ENCODE measurements around the gene MACF1. TPM values are rescaled to one million over a fixed set of nuclear protein-coding genes. Genes with fewer than 3 reads are reported as not detected.
"Not testable (repeated sequence)": the region's sequence is repeated elsewhere in the genome, so short reads cannot be mapped to it uniquely, and the experiment has no call there.

Gene MACF1
- total and polyA plus RNA-seq, 4 donors = 69.1 to 966 (median 233) TPM

DNA sequence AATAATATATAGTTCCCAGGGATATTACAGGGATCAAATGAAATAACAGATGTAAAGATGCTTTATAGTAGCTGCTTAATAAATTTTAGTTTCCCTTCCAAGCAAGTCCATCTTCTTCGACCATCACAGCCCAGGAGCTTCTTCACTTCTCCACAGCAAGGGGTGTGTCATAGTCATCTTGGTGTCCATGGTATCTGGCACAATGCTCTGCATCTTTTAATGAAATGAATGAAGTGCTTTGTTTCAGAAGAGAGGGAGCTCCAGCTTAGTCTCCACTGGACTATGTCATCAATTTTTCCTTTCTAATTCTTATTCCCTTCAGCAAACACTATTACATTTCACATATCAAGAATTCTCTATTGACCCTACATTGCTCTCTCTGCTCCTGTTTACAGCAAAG lies 4.9 kb upstream of the MACF1 start:
- Histone ChIP-seq H3K27me3 (ENCODE audit: control insufficient read depth in 3 of 3, insufficient read depth in 3 of 3, low read length in 2 of 3) (no peaks in the 10 kb centered on the region), H3K27ac (ENCODE audit: low read depth in 1 of 2, low read length in 1 of 2) (no peak overlapping the region), H3K36me3 (ENCODE audit: control insufficient read depth in 4 of 4, insufficient read depth in 4 of 4, low read length in 4 of 4) (no peaks in the 10 kb centered on the region), H3K4me3 (no peak overlapping the region), H3K9me3 (ENCODE audit: control insufficient read depth in 4 of 4, insufficient read depth in 3 of 4, low read length in 3 of 4) (no peaks in the 10 kb centered on the region), H3K4me1 (ENCODE audit: control insufficient read depth in 5 of 5, insufficient read depth in 5 of 5, low read length in 5 of 5) (peaks cover 4 to 20% (median 13%) of the 10 kb centered on the region in 5 donors), H3K9ac (ENCODE audit: insufficient read depth in 1 of 2, low read length in 2 of 2) (no peak overlapping the region)
- ATAC-seq (ENCODE audit: insufficient read depth, low FRiP score) = no peak
- DNase-seq = no peak
- TF ChIP-seq CTCF (IDR thresholded peaks at IDR 0.05; ENCODE audit: control extremely low read depth, extremely low read depth) = no peak
- WGBS, 2 donors = 75 to 90% methylated on average over 1 of the region's 1 CpG

DNA sequence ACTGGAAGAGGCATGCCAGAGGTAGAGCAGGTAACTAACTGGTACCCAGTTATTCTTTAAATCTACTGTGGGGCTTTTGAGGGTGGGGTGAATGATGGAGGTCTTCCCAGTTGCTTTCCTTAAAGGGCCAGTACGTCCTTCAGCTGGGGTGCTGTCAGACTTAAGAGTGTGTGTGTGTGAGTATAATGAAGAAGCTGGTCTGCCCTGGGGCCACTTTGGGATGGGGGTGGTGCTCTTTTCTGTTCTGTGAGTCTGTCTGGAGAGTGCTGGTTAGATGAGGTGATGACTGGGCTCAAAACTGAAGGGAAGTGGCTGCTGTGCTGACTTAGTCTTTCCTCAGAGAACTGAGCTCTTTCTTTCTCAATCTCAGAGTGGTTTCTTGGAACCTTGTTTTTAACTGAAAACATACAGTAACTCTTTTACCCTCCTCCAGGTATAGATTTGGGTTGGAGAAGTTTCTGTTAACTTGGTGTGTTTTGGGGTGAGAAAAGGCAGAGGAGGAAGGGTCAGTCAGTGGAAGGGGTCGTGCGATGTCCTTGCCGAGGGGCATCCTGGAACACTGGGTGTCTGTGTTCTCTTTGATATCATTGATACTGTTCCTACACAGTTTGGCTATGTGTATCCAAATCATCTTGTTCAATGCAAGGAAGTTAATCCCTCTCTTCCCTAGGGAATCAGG lies 746 bp downstream of the MACF1 start:
- no peak for TF ChIP-seq CTCF (IDR thresholded peaks at IDR 0.05; ENCODE audit: control extremely low read depth, extremely low read depth)

GRCh38 chr1:39205781-39206464 lies 1.4 kb downstream of the MACF1 start:
- Histone ChIP-seq H3K27me3 (ENCODE audit: control insufficient read depth in 3 of 3, insufficient read depth in 3 of 3, low read length in 2 of 3) (no peaks in the 10 kb centered on the region), H3K4me3 (no peak overlapping the region), H3K27ac (ENCODE audit: low read depth in 1 of 2, low read length in 1 of 2) (peak overlapping the region; percentile 91 to 92), H3K4me1 (ENCODE audit: control insufficient read depth in 5 of 5, insufficient read depth in 5 of 5, low read length in 5 of 5) (peaks cover 5 to 36% (median 14%) of the 10 kb centered on the region in 5 donors), H3K9me3 (ENCODE audit: control insufficient read depth in 4 of 4, insufficient read depth in 3 of 4, low read length in 3 of 4) (no peaks in the 10 kb centered on the region), H3K36me3 (ENCODE audit: control insufficient read depth in 4 of 4, insufficient read depth in 4 of 4, low read length in 4 of 4) (no peaks in the 10 kb centered on the region), H3K9ac (ENCODE audit: insufficient read depth in 1 of 2, low read length in 2 of 2) (peak overlapping the region in 1 of 2 donors; percentile 83)
- 7 to 27% methylated on average over 3 of the region's 3 CpGs for WGBS, 2 donors
- ATAC-seq (ENCODE audit: insufficient read depth, low FRiP score) = no peak
- DNase-seq = peak in 1 of 3 donors; percentile 43
- TF ChIP-seq CTCF (IDR thresholded peaks at IDR 0.05; ENCODE audit: control extremely low read depth, extremely low read depth) = no peak

More for the DNA sequence above, 746 bp downstream of the MACF1 start:
- peaks cover 5 to 36% (median 14%) of the 10 kb centered on the region in 5 donors for H3K4me1 ChIP-seq (ENCODE audit: control insufficient read depth in 5 of 5, insufficient read depth in 5 of 5, low read length in 5 of 5)
- H3K27me3 ChIP-seq (ENCODE audit: control insufficient read depth in 3 of 3, insufficient read depth in 3 of 3, low read length in 2 of 3) = no peaks in the 10 kb centered on the region
- H3K4me3 ChIP-seq = no peak overlapping the region
- ATAC-seq (ENCODE audit: insufficient read depth, low FRiP score) (peak; percentile 44), DNase-seq (peak; percentile 51 to 76 (median 70))
- no peaks in the 10 kb centered on the region for H3K36me3 ChIP-seq (ENCODE audit: control insufficient read depth in 4 of 4, insufficient read depth in 4 of 4, low read length in 4 of 4)
- peak overlapping the region; percentile 91 to 92 for H3K27ac ChIP-seq (ENCODE audit: low read depth in 1 of 2, low read length in 1 of 2)
- no peaks in the 10 kb centered on the region for H3K9me3 ChIP-seq (ENCODE audit: control insufficient read depth in 4 of 4, insufficient read depth in 3 of 4, low read length in 3 of 4)
- 16 to 35% methylated on average over 4 of the region's 4 CpGs for WGBS, 2 donors
- H3K9ac ChIP-seq (ENCODE audit: insufficient read depth in 1 of 2, low read length in 2 of 2) = peak overlapping the region; percentile 44 to 83

GRCh38 chr1:39208360-39208759 lies 3.9 kb downstream of the MACF1 start:
- H3K9ac ChIP-seq (ENCODE audit: insufficient read depth in 1 of 2, low read length in 2 of 2); H3K27me3 ChIP-seq (ENCODE audit: control insufficient read depth in 3 of 3, insufficient read depth in 3 of 3, low read length in 2 of 3); H3K9me3 ChIP-seq (ENCODE audit: control insufficient read depth in 4 of 4, insufficient read depth in 3 of 4, low read length in 3 of 4); H3K36me3 ChIP-seq (ENCODE audit: control insufficient read depth in 4 of 4, insufficient read depth in 4 of 4, low read length in 4 of 4); H3K4me3 ChIP-seq; DNase-seq; ATAC-seq (ENCODE audit: insufficient read depth, low FRiP score): not testable (repeated sequence)
- 90 to 92% methylated on average over 12 of the region's 12 CpGs for WGBS, 2 donors
- Histone ChIP-seq H3K4me1 (ENCODE audit: control insufficient read depth in 5 of 5, insufficient read depth in 5 of 5, low read length in 5 of 5) (peaks cover 8 to 40% (median 14%) of the 10 kb centered on the region in 5 donors), H3K27ac (ENCODE audit: low read depth in 1 of 2, low read length in 1 of 2) (peak overlapping the region in 1 of 2 donors; percentile 4)
